NCI-H2107 treated with DMSO at 0.1 percent for 48 hours (cell line): Measurements from ENCODE around the gene DCLK3.

ENCODE experiments used
- DNase-seq: peaks from one replicate; lab custom pipeline; 2025; ENCODE audit not compliant: unreplicated experiment; lab: John Stamatoyannopoulos, UW

DCLK3 gene, protein sequence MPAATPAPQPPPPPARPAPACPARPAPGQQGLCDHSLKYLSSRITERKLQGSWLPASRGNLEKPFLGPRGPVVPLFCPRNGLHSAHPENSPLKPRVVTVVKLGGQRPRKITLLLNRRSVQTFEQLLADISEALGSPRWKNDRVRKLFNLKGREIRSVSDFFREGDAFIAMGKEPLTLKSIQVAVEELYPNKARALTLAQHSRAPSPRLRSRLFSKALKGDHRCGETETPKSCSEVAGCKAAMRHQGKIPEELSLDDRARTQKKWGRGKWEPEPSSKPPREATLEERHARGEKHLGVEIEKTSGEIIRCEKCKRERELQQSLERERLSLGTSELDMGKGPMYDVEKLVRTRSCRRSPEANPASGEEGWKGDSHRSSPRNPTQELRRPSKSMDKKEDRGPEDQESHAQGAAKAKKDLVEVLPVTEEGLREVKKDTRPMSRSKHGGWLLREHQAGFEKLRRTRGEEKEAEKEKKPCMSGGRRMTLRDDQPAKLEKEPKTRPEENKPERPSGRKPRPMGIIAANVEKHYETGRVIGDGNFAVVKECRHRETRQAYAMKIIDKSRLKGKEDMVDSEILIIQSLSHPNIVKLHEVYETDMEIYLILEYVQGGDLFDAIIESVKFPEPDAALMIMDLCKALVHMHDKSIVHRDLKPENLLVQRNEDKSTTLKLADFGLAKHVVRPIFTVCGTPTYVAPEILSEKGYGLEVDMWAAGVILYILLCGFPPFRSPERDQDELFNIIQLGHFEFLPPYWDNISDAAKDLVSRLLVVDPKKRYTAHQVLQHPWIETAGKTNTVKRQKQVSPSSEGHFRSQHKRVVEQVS

DNA sequence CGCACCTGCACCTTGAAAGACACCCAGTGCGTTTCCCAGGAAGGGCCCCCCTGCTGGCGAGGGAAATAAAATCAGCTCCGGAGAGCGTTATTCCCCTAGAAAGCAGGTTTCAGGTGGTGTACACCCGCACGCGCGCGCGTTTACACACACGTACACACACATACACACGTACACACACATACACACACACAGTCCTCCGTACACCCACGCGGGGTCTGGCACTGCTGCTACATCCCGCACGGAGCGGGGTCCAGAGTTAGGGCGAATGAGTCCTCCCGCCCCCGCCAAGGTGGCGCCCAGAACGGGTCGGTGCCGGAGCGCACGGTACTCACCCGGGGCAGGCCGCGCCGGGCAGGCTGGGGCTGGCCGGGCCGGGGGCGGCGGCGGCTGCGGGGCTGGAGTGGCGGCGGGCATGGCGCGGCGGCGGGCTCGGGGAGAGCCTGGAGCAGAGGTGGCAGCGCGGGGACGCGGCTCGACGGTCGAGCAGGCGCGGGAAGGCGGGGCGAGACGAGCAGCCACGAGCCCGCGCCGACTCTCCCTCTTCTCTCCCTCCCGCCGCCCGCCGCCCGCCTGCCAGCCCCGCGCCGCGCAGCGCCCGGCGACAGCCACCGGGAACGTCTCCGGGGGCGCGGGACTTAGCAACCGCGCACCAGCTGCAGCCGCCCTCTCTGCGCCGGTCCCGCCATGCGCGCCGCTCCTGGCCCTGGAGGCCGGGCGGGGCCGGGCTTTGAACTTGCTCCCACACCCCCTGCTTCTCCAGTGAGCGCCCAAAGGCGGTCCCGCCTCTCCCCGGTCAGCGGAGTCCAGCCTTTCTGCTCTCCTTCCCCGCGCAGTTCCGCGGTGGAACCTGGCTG is at the start of gene DCLK3:
DCLK3 (minus strand) TSS at position 704 of the 854 bp plus-strand sequence; CDS start at position 414, 290 bp downstream.
- DNase-seq, result no peak

DNA sequence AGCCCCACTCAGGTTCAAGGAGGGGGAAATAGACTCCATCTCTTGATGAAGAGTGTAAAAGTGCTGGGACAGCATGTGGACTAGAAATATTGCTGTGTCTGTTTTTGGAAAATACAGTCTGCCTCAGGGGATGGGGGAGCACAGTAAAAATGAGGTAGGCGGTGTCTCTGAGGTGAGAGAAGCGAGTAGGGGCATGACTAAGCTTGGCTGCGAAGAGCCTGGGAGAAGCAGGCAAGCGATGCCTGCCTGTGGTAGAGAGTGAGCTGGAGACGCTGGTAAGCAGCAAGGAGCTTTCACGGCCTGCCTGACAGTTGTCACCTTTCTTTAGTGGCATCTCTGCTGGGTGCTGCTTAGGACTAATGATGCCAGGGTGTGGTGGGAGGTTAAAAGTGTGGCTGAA is 49.0 kb upstream of the DCLK3 start:
- no peak for DNase-seq

DNA sequence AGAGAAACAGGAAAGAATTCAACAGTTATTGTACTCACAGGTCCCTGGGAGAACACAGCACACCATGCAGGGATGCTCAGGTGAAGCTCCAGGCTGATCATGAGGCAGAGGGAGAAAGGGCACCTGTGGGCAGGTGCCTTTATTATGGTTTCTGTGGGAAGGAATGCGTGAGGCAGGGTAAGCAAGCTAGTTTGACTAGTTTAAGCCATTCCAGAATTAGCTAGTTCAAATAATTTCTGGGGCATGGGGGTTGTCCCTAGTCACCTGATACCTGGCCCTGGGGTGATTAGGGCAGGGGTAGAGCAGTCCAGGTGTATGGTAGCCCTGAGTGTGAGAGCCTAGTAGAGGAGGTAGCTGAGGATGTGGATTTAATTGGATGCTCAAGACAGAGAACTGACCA is 47.9 kb upstream of the DCLK3 start:
- no peak for DNase-seq

DNA sequence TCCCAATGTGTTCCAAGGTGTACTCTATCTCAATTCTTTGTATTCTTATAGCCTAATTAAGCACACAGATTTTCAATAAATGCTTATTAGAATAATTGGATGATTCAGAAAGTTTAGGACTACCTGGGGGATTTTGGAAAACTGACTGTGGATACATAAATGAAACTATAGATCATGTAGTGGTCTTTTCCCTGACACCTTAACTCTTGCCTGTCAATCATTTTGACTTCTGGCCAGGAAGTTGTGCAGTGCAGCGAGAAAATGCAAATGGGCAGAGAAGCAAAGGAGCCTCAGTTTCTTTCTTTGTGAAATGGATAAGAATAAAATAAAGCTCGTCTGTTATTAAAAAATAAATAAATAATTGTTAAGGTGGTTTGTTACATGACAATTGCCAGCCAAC is 47.4 kb upstream of the DCLK3 start:
- no peak for DNase-seq

DNA sequence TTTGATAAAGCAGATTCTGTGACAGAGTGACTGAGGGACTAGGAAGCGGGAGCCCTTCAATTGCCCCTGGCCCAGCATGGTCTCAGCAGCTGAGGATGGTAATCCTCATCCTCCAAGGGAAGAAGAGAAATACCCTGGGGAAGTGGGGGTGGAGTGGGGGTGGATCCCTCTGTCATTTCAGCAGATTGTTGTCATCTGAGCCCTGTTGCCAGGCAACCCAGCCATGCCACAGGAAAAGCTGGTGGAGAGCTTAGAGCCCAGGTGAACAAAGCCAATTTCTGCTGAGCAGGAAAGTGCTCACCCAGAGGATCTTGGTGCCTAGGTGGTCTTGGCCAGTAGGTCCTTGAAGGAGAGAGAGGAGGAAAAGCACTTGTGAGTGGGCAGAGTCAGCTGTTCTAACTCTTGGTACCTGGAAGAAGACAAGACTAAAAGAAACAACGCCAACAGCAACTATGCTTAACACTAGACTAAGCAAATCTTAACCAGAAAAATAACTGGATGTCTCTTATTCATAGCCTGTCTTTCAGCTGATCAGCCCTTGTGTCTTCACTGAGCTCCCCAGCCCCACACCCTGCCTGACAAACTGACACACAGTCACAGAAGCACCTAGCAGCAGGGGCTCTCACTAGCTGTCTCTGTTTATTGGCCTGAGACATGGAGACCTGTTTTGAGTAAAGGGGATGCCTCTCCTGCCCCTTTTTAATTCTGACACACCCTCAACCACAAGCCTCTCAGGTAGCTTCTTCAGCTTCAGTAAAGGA is 40.1 kb upstream of the DCLK3 start:
- DNase-seq, result peak; percentile 40

DNA sequence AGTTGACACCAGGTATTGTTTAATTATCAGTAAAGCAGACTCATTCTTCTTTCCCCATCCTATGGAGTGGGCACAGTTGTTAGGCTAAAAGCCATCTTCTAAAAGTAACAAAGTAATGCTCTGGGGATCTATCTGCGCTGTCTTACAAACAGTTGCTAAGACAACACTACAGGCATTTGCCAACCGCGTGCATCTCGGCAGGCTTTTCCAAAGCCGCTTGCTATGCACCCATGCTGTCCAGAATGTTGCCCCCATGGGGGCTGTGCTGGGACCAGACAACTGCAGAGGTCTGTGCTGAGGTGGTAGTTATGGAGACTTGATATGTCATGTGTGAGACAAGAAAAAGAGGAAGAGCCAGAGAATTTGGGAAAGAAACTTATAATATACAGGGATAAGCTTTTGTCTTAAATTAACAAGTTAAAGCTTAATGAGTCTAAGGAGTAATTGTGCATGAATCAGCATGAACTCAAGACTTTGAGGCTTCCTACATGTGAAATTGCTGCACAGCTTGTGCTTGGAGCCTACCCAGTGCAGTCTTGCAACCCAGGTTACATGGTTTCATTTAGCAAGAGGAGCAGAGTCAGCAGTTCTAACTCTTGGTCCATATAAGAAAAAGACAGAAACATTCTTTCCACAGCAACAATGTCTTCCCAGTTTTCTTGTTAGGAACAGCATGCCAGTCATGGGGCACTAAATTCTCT is 38.9 kb upstream of the DCLK3 start:
- no peak for DNase-seq

DNA sequence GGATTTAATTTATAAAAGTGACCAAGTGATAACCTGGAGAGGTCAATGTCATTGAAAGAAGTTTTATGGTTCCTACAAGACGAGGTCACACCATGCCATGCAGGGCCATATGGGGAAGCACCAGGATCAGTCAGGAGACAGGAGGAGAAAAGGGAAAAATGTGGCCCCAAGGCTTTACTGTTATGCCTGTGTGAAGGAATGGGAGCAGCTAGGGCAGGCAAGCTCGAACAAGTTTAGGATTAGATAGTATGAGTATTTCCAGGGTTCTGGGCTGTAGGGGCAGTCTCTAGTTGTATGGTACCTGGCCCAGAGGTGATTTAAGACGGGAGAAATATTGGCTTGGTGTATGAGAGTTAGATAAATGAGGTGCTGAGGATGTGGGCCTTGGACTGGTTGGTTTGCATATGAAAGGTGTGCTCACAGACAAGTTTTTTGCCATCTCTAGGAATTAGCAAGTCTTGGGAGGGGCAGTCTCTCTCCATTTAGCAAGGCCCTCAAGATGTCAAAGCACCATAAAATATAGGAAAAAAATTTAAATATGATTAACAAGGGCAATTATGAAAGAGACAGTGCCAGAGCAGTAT is 36.3 kb upstream of the DCLK3 start:
- DNase-seq, result no peak

DNA sequence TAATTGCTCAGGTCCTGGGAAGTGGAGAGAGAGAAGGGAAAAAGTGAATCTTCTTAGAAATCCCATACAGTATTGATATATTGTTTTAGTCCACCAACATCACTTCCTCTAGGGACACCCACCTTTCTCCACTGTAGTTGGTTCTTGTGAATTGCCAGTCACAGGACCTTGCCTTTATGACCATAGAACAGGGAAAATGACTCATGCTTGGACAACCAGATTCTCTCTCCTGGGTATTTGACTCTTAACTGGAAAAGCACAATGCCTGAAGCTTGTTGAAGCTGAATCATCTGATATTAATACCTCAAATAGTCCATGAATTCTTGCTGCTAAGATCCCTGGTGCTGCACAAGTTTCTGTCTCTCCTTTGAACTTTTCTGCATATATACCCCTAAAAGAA is 32.5 kb upstream of the DCLK3 start:
- no peak for DNase-seq

DNA sequence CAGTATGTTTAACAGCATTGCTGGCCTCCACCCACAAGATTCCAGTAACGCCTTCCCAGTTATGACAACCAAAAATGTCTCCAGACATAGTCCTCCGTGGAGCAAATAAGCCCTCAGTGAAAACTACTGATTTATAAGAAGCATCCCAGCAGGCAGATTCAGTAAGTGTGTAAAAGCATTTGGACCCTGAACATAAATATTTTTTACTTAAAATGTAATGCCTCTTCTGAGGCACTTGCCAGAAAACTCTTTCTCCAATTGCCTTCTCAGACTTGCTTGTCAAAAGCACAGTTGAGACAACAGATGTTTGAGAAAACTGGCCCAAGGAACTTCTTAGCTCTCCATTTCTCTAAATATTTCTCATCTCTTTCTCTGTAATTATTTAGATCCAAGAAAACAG is 31.8 kb upstream of the DCLK3 start:
- no peak for DNase-seq

DNA sequence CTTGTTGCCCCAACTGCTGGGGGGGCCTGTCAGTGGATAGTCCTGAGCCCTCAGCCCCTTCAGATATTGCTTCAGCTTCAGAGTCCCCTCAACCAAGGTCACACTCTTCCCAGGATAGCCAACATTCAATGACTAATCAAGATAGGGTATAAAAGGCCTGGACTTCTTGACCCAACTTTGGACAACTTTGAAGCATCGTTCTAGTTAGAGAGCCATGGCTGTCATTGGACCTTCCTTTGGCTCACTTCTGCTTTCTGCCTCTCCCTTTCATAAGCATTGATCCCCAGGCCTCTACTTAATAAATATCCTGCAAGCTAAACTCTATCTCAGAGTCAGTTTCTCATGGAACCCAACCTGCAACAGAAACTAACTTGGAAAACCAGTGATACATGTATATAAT is 31.3 kb upstream of the DCLK3 start:
- DNase-seq, result no peak

DNA sequence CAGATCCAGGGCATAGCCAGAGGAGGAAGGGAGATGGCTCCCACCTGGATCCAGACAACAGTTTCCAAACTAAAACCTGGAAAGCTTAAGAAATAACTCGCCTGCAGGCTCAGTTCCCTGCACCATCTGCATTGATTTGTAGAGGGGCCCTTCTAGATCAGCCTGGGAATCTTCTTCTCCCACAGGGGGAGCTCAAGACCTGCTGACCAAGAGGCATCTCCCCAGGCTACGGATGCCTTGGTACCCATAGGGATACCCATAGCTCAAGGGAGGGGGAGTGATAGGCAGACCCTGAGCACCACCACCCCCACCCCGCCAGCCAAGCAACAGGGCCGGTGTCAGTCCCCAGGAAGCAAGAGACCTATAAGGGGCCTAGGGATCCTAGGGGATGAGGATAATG is 28.0 kb upstream of the DCLK3 start:
- no peak for DNase-seq

DNA sequence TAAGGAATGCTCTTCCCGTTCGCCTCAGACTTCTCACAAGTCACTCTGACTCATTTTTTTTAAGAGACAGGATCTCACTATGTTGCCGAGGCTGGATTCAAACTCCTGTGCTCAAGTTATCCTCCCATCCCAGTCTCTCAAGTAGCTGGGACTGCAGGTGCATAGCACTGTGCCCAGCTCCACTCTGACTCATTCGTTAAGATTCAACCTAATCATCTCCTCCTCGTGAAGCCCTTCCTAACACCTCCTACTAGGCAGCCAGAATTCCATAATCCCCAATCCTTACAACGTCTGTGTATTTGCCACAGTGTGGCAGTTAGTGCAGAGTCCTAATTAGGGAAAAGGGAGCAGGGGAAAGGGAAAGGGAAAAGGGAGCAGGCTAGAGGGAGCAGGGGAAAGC is 26.4 kb upstream of the DCLK3 start:
- no peak for DNase-seq

DNA sequence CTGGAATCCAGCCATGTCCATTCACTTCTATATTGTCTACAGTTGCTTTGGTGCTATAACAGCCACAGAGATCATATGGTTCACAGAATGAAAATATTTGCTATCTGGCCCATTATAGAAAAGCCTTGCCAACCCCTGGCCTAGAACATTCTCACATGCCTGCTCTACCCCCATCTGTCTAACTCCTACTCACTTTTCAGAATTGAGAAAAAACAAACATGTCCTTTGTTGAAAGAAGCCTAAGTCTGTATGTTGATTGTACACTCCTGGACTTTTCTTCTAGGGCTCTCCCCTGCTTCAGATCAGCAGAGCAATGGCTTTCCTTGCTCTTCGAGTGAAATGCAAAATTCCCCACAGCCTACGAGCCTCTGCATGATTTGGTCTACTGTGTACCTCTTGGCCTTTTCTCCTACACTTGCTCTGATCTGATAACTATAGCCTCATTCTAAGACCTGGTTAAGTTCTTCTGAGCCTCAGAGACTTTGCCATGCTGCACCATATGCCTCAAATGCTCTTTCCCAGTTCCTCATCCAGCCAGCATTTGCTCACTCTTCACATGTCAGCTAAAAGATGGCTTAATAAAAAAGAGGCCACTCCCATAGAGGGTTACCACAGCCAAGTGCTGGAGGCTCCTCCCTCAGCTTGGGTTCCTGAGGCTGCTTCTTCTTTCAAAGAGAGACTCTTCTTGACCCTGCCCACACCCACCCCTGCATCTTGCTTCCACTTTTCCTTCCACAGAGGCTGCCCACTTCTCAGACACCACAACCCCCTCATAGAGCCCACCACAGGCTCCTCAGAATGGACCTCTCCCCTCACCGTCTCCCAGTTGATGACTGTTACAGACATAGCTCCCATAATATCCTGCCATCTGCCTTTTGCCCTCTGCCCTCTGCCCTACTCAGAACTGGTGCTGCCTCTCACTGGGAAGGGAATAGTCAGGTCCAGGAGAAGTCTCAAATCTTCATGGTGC is 22.9 kb upstream of the DCLK3 start:
- no peak for DNase-seq

DNA sequence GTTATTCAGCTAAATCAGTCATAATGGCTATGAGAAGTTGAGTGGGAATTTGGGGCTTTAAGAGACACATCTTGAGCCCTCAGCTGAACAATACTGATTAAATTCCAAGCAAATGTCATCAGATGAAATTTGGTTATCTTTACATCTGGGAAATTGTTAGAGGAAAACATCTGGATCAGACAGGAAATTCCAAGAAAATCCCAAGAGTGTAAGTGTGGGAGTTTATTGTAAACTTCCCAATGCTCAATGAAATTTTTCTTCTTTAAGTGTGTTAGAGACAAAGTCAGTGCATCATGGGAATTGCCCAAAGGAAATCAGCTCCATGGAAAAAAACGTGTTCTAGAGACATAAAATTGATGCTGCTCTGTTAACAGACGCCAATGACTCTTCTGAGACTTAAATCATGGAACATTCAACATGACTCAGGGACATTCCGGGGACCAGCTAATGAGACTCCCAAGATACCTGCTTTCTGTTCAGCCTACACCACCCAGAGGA is 19.8 kb upstream of the DCLK3 start:
- no peak for DNase-seq

DNA sequence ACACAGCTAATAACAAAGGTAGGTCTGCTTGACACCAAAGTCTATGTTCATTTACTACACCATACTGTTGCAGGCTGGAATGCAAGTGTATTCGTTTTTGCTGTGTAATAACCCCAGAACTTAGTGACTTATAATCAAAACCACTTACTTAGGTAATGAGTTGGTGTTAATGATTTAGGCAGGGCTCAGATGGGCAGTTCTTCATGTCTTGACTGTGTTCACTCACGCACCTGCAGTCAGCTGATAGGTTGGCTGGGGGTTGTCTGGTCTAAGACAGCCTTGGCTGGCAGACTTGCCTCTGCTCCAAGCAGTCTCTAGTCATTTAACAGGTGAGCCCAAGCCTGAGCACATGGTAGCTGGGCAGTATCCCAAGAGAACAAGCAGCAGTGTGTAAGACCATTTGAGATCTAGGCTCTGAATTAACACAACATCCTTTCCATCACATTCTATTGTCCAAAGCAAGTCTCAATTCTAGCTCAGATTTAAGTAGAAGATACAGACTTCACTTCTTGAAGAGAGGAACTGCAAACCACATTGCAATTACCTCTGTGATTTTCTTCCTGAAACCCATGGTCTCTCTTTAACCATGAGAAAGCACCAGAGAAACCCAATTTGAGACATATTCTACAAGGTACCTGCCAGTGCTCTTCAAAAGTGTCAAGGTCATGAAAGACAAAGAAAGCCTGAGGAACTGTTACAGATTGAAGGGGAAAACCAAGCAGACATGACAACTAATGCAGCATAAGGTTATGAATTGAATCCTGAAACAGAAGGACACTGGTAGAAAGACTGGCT is 13.3 kb upstream of the DCLK3 start:
- no peak for DNase-seq

DNA sequence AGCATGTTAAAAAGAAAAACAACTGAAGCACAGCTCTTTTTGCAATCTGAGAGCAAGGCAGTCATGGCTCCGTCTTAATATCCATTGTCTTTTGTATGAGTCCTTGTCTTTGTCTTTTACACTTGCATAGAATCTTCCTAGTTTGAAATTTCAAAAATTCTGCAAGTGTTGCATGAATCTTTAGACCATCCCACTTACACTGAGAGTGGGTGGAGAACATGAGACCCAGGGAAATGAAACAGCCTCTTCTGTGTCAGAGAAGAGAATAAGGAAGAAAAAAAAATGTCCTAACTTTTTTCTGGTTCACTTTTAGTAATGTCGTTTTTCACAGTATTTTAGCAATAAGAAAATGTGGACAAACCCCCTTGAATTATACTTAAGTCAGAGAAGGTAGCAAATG is 12.1 kb upstream of the DCLK3 start:
- DNase-seq, result no peak

DNA sequence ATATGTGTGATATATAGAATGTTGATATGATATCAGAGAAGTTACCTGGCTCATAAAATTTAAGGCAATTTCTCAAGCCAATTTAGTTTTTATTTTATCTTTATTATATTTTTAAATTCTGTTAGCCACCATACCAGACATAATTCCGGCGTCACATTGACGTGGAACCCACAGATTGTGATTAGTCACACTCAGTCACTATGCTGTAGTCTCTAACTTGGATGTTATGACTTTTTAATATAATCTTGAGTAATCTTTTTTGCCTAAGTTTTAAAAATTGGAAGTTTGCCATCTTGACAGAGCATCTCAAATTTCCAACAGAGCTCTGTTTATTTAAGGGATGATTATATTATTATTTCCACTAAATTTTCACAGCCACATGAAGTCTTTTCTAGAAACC is 9.7 kb upstream of the DCLK3 start:
- no peak for DNase-seq

DNA sequence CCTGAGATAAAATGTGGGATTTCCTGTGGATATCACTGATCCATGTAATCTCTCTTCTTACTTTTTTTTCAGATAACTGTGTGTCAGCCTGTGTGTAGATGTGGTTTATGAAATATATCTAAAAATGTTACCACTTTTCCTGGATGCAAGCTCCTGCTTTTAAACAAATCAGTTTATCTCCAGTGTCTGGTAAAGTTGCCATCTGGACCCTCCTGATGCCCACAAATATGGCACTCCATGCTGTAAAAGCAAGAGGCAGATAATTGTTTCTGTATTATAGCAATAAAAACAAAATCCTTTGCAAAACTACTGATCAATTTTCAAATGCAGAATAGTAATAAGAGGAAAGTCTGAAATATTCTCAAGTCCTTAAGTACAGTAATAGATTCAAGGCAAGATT is 7.6 kb upstream of the DCLK3 start:
- DNase-seq, result no peak
